GM11168 (cell line): ENCODE results near the gene BEX2.
"Not testable (repeated sequence)": the region's sequence is repeated elsewhere in the genome, so short reads cannot be mapped to it uniquely, and the experiment has no call there.

ENCODE experiments used
- in situ Hi-C: fragments of 300-500 bp; cut with MboI; formaldehyde crosslinking; loops from one replicate; pipeline ENCODE4 v1.12.0; 2022; ENCODE audit warnings: low sequenced_read_pairs; ENCODE audit not compliant: unreplicated experiment

The BEX2 gene

DNA sequence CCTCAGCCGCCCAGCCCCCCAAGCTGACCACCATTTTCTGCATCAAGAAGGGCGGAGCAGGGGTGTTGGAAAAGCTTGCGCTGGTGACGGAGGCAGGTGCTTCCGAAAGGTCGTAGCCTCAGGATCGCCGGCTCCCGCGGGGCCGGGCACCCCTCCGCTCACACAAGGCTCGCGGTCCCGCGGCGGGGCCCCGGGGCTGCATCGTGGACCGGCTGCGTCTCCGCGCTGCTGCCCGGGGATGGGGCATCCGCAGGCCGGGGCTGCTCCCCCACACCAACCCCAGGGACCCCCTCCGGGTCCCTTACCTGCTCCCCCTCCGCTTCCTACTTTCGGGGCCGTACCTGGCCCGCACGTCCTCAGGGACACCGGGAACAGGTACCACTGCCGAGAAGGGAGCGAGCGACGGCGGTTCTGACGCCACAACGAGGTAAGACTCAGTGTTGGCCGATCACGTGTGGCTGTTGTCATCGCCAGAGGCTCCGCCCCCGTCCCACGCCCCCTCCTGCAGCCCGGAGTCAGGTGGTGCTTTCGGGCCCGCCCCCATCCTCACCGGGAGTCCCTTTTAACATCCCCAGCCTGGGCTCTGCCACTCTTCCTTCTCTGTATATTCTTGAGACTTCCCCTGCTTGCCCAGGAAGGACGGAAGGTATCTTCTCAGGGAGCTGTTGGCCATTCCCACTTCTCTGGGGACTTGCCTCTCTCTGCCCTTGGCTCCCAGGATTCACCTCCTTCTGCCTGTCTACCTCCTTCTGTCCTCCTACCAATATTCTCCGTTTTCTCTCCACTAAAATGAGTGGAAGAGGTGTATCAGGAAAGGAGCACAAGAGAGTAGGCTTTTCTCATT is at the start of gene BEX2:
Gene BEX2, minus strand, starts transcription at position 436 of the 844 bp plus-strand sequence. CDS start 1,014 bp downstream, outside the sequence.
- in situ Hi-C loops, result no loop called here

DNA sequence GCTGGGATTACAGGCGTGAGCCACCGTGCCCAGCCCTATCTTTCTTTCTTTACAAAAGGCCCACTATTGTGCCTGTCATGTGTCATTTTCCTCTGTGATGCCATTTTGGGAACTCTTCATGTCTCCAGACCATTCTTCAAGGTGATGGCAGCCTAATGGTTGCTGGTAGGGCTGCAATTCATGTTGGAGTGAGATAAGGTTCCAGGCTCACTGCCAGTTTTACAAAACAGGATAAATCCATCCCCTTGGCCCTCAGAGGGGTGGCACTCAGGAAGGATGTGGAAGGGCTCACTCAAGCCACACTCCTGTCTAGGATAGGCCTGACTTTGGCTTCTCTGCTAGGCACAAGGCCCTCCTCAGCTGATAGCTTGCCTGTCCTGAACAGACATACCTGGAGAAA is 49.3 kb upstream of the BEX2 start:
- in situ Hi-C loops, result no loop called here

DNA sequence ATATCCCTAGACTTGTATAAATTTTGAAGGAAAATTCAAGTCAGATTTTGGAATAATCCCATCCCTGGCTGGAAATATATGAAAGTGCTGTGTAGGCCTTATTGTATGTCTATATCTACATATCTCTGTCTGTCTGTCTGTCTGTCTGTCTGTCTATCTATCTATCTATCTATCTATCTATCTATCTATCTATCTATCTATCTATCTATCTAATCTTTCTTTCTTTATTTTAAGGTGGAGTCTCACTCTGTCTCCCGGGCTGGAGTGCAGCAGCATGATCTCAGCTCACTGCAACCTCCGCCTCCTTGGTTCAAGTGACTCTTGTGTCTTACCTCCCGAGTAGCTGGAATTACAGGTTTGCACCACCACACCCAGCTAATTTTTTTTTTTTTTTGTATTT is 48.8 kb upstream of the BEX2 start:
- in situ Hi-C loops, result not testable (repeated sequence)

DNA sequence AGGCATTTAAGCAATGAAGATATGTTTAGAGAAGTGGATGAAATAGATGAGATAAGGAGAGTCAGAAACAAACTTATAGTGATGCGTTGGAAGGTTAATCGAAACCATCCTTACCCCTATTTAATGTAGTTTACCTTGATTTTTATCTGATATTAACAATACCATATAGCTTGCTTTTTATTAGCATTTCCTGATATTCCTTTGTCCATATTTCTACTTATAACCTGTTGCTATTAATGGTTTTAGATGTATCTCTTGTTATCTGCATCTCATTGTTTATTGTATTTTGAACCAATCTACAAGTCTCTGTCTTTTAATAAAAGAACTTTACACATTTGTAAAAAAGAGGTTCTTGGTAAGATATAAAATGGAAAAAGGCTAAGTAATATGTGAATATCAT is 47.1 kb upstream of the BEX2 start:
- in situ Hi-C loops, result no loop called here

DNA sequence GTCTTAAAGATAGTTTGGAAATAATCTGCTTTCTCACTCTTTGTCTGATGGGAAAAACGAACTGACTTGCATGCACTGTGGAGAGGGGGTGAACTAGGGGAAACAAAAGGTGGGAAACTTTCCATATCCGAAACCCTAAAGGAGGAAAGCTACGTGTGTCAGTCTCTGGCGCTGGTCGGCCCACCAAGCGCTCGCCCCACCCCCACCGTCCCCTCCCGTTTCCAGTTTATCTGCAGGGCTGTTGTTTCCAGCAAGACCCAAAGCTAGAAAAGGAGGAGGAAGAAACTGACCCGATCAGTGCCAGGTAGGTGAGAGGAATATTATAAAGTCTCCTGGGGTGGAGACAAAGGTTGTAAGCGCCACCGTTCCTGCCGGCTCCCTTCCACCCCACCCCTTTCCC is 46.1 kb upstream of the BEX2 start:
- in situ Hi-C loops, result no loop called here

DNA sequence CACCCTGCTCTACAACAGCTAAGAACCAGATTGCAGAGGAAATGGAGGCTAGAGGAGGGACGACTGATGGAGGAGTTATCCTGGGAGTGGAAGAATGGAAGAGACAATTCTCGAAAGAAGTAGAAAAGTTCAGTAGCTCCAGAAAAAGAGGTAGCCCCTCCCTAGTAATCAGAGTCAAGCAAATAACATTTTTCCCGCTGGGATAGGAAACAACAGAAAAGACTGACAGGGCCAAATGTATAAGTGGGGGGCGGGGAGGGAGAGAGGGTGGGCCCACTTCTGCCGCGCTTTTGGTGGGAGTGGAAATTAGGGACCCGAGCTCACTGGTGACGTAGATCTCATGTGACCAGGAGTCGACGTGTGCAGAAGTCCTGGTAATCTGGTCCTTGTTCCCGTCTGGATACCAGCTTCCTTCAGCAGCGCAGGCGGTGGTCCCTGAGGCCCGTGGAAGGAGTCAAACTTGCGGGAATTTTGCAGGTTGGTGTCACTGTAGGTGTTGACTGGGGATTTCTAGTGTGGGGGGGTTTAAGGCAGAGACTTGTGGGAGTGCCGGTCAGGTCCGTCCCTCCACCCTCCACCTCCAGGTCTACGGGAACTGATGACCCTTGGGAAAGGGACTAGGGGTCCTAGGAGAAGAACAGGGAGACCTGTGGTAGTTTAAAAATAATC is 45.5 kb upstream of the BEX2 start, which contains the start of gene TCEAL9:
Gene TCEAL9, plus strand, starts transcription at position 377 of the 669 bp plus-strand sequence. CDS start 1,179 bp downstream, outside the sequence.
- in situ Hi-C loops, result no loop called here

DNA sequence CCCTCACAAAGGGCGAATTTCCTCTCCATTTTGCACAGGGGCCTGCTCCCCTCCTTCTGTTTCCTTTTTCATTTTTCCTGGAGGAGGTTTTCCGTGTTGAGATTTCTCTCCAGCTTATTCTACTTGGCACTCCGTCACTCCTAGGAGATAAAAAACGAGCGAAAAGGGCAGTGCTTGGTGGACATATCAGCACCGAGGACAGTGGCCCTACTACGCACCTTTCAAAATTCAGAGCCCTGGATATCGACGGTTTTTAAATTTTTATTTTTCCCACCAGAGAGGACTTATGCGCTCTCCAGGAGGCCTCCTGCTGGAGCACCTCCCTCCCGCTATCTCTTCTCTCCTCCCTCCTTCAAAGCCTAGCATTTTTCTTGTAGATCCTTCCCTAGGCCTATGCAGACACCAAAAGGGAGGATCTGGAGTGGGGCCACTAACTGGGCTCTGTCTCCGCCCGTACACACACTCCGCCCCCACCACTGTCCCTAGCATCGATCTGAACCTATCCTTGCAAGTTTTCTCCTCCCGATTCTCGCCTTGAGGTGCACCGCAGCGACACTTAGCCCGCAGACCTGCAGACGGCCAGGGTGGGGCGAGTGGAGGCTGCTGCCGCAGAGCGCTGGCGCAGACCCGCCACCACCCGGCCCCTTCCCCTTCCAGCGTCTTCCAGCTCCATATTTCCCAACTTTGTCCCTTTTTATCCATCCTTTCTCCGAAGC is 37.0 kb upstream of the BEX2 start:
- in situ Hi-C loops, result loop anchor here (25.0 kb wide), 1 partner anchor 114 kb away; no protein-coding TSS in a partner anchor

DNA sequence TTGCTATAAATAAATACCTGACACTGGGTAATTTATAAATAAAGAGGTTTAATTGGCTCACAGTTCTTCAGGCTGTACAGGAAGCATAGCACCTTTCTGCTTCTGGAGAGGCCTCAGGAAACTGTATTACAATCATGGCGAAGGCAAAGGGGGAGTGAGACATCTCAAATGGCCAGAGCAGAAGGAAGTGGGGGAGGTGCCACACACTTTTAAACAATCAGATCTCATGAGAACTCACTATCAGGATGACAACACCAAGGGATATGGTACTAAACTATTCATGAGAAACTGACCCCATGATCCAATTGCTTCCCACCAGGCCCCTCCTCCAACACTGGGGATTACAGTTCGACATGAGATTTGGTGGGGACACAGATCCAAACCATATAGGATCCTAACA is 33.8 kb upstream of the BEX2 start:
- in situ Hi-C loops, result loop anchor here (25.0 kb wide), 1 partner anchor 118 kb away; no protein-coding TSS in a partner anchor

DNA sequence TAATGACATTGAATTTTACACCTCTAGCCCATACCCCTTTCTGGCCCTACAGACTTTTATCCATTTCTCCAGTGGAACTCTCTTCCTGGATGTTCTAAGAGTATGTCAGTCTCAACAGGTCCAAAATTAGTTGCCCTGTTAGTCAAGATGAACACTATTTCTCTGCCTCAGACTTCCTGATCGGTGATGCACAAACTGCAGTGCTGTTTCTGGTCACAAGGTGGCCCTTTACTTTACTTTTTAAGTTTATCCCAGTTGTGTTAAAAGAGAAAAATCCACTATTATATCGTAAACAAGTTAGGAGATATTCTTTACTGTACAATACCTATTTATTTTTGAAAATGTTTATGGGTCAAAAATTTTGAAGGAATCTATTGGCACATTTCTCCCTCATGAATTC is 32.3 kb upstream of the BEX2 start:
- in situ Hi-C loops, result loop anchor here (25.0 kb wide), 1 partner anchor 119 kb away; no protein-coding TSS in a partner anchor

DNA sequence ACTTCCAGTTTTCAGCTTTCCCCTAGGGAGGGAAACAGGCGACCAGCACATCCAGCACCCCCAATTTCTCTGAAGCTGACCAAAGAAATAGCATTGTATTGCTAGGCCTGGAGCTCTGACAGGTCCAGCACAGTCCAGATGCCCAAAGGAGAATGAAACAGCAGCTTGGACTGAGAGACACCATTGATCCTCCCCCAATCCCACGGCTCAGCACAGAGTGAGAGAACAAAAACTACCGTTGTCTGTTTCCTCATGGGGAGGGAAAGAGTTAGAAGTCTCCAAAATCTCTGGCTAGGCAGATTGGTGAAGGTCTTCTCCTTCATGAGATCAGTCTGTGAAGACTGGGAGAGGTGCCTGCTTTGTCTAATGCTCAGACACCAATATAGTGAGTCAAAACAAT is 27.9 kb upstream of the BEX2 start:
- in situ Hi-C loops, result loop anchor here (25.0 kb wide), 1 partner anchor 124 kb away; no protein-coding TSS in a partner anchor

DNA sequence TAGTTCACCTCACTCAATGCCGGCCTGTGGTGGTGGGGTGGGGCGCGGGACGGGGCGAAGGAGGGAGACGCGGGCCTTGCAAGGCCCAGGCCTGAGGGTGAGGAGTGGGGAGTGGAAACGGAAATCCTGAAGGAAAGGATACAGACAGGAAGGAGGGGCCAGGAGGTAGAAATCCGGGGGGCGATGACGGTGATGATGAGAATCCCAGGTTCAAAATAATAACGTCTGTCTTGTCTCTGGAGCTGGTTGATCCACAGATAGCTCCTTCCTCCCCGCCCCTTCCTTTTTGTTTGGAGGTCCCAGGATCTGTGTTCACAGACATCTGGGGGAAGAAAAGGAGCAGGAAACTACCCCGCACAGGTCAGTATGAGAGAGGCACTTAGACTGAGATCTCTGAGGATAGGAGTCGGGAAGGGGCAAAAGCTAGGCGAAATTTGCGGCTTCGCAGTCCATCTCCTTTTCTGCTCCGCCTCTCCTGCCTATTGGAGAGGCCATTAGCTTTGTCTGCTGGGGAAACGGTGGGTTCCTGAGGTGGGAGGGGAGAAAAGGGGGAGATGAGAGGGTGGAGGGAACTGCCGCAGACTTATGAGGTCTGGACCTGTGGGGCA is 20.0 kb upstream of the BEX2 start:
- in situ Hi-C loops, result loop anchor here (25.0 kb wide), 1 partner anchor 132 kb away; no protein-coding TSS in a partner anchor

DNA sequence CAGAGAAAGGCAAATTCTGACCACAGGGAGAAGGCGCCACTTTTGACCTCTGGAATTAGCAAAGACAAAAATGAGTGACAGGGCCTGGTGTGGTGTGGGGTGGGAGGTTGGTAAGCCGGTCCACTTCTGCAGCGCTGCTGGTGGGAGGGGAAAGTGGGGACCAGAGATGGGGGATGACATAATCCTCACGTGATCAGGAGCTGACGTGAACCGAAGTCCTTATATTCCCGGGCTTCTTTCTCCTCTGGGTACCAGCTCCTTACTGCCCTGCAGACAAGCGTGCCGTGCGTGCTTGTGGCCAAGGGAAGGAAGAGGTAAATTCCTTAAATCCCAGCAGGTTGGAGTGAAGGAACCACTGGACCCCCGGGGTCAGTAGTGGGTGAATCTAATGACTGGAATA is 19.2 kb upstream of the BEX2 start, which contains the start of gene TCEAL7:
Gene TCEAL7, plus strand, starts transcription at position 249 of the 400 bp plus-strand sequence. CDS start 1,165 bp downstream, outside the sequence.
- in situ Hi-C loops, result loop anchor here (25.0 kb wide), 1 partner anchor 132 kb away; no protein-coding TSS in a partner anchor

DNA sequence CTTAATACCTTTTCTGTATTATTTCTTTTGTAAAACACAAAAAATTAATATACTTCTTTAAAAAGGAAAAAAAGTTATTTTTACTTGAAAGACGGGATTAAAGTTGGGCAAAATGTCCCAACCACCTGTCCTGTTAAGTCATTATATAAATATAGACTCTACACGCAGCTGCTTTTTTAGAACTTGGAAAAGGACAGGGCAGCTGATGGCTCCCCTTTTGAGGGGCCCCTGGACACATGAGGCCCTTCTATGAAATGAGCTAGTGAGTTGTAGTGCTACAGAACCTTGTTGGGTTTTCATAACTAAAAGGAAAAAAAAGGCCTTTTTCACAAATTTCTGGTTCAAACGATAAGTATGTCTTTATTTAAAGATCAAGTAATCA is 600 bp upstream of the BEX2 start:
- in situ Hi-C loops, result no loop called here

DNA sequence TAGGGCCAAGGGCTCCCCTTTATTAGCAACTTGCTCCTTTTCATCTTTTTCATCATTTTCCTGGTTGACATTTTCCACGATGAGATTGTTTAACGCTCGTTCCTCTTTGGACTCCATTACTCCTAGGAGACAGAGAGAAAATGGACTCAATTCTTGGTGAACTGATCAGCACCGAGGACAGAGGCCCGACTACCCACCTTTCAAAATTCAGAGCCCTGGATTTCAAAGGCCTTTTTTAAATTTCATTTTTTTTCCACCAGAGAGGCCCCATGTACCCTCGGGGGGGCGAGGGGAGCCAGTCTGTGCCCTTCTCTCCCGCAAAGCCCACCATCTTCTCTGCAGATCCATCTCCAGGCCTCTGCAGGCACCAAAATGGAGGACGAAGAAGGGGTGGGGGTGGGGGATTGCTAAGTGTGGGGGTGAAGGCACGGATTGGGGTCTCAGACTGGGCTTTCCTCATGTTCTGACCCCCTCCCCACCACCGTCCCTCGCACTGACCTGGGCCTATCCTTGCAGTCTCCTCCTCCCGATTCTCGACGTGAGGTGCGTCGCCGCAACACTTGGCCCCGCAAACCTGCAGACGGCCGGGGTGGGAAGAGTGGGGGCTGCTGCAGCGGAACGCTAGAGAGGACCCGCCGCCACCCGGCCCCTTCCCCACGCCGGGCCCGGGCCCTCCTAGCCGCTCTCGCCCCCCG is 783 bp downstream of the BEX2 start:
- in situ Hi-C loops, result no loop called here

DNA sequence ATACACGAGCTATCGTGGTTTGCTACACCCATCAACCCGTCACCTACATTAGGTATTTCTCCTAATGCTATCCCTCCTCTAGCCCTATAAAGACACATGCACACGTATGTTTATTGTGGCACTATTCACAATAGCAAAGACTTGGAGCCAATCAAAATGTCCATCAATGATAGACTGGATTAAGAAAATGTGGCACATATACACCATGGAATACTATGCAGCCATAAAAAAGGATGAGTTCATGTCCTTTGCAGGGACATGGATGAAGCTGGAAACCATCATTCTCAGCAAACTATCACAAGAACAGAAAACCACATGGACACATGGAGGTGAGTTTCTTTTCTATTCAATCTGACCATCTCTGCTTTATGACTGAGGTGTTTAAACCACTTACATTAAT is 5.1 kb downstream of the BEX2 start:
- in situ Hi-C loops, result not testable (repeated sequence)

DNA sequence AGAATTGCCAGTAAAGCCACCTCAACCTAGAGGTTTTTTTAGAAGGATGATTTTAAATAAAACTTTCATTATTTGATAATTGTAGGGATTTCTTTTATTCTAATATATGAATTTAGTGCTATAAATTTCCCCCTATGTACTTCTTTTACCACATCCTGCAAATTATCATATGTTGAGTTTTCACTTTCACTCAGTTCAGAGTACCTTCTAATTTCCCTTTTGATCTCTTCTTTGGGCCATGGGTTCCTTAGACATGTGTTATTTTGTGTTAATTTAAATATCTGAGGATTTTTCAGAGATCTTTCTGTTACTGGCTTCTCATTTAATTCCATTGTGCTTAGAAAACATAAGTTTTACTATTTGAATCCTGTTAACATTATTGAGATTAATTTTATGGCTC is 6.1 kb downstream of the BEX2 start:
- in situ Hi-C loops, result no loop called here

DNA sequence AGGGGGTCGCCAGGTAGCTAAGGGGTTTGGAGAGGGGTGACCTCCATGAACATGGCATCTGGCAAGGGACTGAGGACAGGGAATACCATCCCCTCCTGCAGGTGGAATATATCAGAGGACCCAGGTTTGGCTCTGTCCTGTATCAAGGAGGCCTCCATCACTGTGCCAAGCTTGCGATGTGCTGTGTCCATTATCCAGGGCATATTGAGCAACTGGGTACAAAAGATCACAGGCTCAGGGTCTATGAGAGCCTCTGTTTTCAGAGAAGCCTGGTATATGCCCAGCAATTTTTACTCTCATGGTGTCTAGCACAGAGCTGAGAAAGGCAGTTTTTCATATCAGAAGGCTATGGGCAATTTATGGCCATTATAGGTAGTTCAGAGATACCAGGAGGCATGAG is 17.7 kb downstream of the BEX2 start:
- in situ Hi-C loops, result no loop called here

DNA sequence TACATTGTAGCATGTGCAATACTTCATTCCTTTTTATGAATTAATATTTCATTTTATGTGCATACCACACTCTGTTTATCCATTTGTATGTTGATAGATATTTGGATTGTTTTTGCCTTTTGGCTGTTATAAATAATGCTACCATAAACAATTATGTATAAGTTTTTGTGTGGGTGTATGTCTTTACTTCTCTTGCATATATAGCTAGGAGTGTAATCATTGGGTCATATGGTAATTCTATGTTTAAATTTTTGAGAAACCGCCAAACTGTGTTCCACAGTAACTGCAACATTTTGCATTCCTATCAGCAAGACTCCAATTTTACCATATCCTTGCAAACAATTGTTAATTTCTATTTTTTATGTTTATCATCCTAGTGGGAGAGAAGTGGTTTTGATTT is 31.2 kb downstream of the BEX2 start:
- in situ Hi-C loops, result no loop called here

DNA sequence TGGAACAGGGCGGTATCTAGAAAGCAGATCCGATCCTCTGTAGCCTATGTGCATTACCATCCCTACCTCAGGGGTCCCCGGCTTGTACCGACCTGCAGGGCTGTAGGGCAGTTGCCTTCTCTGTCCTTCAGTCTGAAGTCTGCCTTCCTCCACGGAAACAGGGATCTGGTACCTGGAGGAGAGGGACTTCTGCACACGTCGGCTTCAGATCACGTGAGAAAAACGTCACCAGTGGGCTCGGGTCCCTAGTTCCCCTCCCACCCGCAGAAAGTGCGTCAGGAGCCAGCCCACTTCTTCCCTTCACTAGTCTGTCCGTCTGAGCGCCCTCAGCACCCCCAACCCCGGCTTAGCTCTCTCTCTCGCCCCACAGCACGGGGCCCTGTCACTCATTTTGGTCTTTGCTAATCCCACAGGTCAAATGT is 34.2 kb downstream of the BEX2 start, which contains the start of gene TCEAL5:
Gene TCEAL5, minus strand, starts transcription at position 170 of the 422 bp plus-strand sequence. CDS start 2,187 bp downstream, outside the sequence.
- in situ Hi-C loops, result no loop called here
